HepG2 (cell line): ENCODE measurements around the gene TPBGL. TPM values are rescaled to one million over a fixed set of nuclear protein-coding genes. Genes with fewer than 3 reads are reported as not detected.

Experiments
- AKAP8 ChIP-seq: sonication (generic); formaldehyde crosslinking; IDR thresholded peaks from 2 replicates; pipeline ENCODE4 v1.5.1; 2020; ENCODE audit warnings: mild to moderate bottlenecking, missing genetic modification reagents
- ARHGAP35 ChIP-seq: sonication (generic); formaldehyde crosslinking; IDR thresholded peaks from 2 replicates; pipeline ENCODE4 v1.9.0; 2022; ENCODE audit warnings: mild to moderate bottlenecking, inconsistent platforms, moderate library complexity, missing genetic modification reagents, borderline replicate concordance
- CHD2 ChIP-seq: IDR thresholded peaks from 2 replicates; pipeline ENCODE4 v1.6.1; 2011; ENCODE audit warnings: low read depth, low read length, improper control_type of control experiment
- ETV6 ChIP-seq: sonication (generic); formaldehyde crosslinking; conservative IDR thresholded peaks from 2 replicates; pipeline ENCODE4 v1.4.0; 2020; ENCODE audit warnings: missing genetic modification reagents
- HNRNPLL ChIP-seq: fragments of 200-400 bp; formaldehyde crosslinking; IDR thresholded peaks from 2 replicates; pipeline ENCODE4 v1.6.1; 2017; ENCODE audit warnings: mild to moderate bottlenecking, low read depth, low read length; ENCODE audit not compliant: poor library complexity, severe bottlenecking
- IRX3 ChIP-seq: sonication (generic); formaldehyde crosslinking; IDR thresholded peaks from 2 replicates; pipeline ENCODE4 v1.8.1; 2023; ENCODE audit warnings: mild to moderate bottlenecking, low read depth, missing genetic modification reagents, borderline replicate concordance
- MXI1 ChIP-seq: IDR thresholded peaks from 3 replicates; pipeline ENCODE4 v1.6.1; 2012; ENCODE audit warnings: low read depth, low read length, inconsistent platforms, borderline replicate concordance
- RAD21 ChIP-seq: fragments of 450-650 bp; formaldehyde crosslinking; IDR thresholded peaks from 2 replicates; pipeline ENCODE4 v1.5.0; 2020; ENCODE audit warnings: mild to moderate bottlenecking
- SATB2 ChIP-seq: sonication (generic); formaldehyde crosslinking; IDR thresholded peaks from 2 replicates; pipeline ENCODE4 v1.5.0; 2020; ENCODE audit warnings: missing genetic modification reagents
- TBX2 ChIP-seq: sonication (generic); formaldehyde crosslinking; IDR thresholded peaks from 2 replicates; pipeline ENCODE4 v1.5.0; 2020; ENCODE audit warnings: missing genetic modification reagents, mild to moderate bottlenecking, borderline replicate concordance
- XRCC5 ChIP-seq: fragments of 200-400 bp; formaldehyde crosslinking; optimal IDR thresholded peaks from 2 replicates; pipeline ENCODE3; 2017; ENCODE audit warnings: mild to moderate bottlenecking, low read length
- ZBTB3 ChIP-seq: sonication (generic); formaldehyde crosslinking; IDR thresholded peaks from 2 replicates; pipeline ENCODE4 v1.4.0; 2020; ENCODE audit warnings: low read depth, mild to moderate bottlenecking, moderate library complexity, missing genetic modification reagents, borderline replicate concordance
- ZNF329 ChIP-seq: sonication (generic); formaldehyde crosslinking; IDR thresholded peaks from 2 replicates; pipeline ENCODE4 v1.9.0; 2021; ENCODE audit warnings: low read depth, mild to moderate bottlenecking, missing genetic modification reagents
- ZNF547 ChIP-seq: sonication (generic); formaldehyde crosslinking; IDR thresholded peaks from 2 replicates; pipeline ENCODE4 v1.5.1; 2020; ENCODE audit warnings: mild to moderate bottlenecking, missing genetic modification reagents
- ZNF616 ChIP-seq: sonication (generic); formaldehyde crosslinking; IDR thresholded peaks from 2 replicates; pipeline ENCODE4 v1.5.0; 2020; ENCODE audit warnings: low read depth, mild to moderate bottlenecking, missing genetic modification reagents
- ZNF768 ChIP-seq: sonication (generic); formaldehyde crosslinking; IDR thresholded peaks from 2 replicates; pipeline ENCODE4 v1.4.0; 2020; ENCODE audit warnings: missing genetic modification reagents
- ZNF781 ChIP-seq: sonication (generic); formaldehyde crosslinking; IDR thresholded peaks from 2 replicates; pipeline ENCODE4 v1.5.1; 2020; ENCODE audit warnings: borderline replicate concordance, mild to moderate bottlenecking, missing genetic modification reagents; ENCODE audit errors: not compliant biosample characterization
- ZSCAN20 ChIP-seq: sonication (generic); formaldehyde crosslinking; IDR thresholded peaks from 2 replicates; pipeline ENCODE4 v1.4.0; 2020; ENCODE audit warnings: missing genetic modification reagents, mild to moderate bottlenecking, borderline replicate concordance
- polyA plus RNA-seq, 8 experiments: library from polyadenylated mRNA; depleted of rRNA in 3 of 8; stranded (reverse) in 7 of 8; unstranded in 1 of 8; fragments of >200 nt; fragmentation: Illumina TruSeq in 4 of 8; extraction: Trizol in 4 of 8; gene quantifications; 2 replicates each; pipeline versions ENCODE4 v1.2.1 to v1.2.3, GENCODE V29; 2011 to 2016; ENCODE audit warnings: low read depth in 4 of 8, missing spikeins in 1 of 8, mixed read lengths in 1 of 8; ENCODE audit not compliant: insufficient read depth in 1 of 8
- total RNA-seq, 5 experiments: library from RNA; depleted of rRNA; stranded (reverse); fragments of >200 nt; fragmentation: Illumina TruSeq; extraction: Trizol; gene quantifications; 2 replicates each; pipeline ENCODE4 v1.2.3, GENCODE V29; 2016; ENCODE audit warnings: low read depth in 1 of 5
- TF ChIP-seq, protein P1 (sequence below): IDR thresholded peaks from 2 replicates; pipeline ENCODE4 v1.6.1; 2016; ENCODE audit warnings: missing compliant biosample characterization, missing genetic modification reagents, borderline replicate concordance
- TF ChIP-seq, protein P2 (sequence below): sonication (generic); formaldehyde crosslinking; IDR thresholded peaks from 2 replicates; pipeline ENCODE4 v1.4.0; 2020; ENCODE audit warnings: mild to moderate bottlenecking, missing genetic modification reagents, borderline replicate concordance
- TF ChIP-seq, protein P3 (sequence below): sonication (generic); formaldehyde crosslinking; IDR thresholded peaks from 2 replicates; pipeline ENCODE4 v1.8.1; 2023; ENCODE audit warnings: mild to moderate bottlenecking, moderate library complexity, missing genetic modification reagents
- TF ChIP-seq, protein P4 (sequence below): sonication (generic); formaldehyde crosslinking; IDR thresholded peaks from 2 replicates; pipeline ENCODE4 v1.9.0; 2021; ENCODE audit warnings: missing genetic modification reagents, borderline replicate concordance

TPBGL gene
- total and polyA plus RNA-seq, 2 of the 13 experiments (the other 11 are each of a cell fraction or from before 2014, with no cell fraction given) = not detected

DNA sequence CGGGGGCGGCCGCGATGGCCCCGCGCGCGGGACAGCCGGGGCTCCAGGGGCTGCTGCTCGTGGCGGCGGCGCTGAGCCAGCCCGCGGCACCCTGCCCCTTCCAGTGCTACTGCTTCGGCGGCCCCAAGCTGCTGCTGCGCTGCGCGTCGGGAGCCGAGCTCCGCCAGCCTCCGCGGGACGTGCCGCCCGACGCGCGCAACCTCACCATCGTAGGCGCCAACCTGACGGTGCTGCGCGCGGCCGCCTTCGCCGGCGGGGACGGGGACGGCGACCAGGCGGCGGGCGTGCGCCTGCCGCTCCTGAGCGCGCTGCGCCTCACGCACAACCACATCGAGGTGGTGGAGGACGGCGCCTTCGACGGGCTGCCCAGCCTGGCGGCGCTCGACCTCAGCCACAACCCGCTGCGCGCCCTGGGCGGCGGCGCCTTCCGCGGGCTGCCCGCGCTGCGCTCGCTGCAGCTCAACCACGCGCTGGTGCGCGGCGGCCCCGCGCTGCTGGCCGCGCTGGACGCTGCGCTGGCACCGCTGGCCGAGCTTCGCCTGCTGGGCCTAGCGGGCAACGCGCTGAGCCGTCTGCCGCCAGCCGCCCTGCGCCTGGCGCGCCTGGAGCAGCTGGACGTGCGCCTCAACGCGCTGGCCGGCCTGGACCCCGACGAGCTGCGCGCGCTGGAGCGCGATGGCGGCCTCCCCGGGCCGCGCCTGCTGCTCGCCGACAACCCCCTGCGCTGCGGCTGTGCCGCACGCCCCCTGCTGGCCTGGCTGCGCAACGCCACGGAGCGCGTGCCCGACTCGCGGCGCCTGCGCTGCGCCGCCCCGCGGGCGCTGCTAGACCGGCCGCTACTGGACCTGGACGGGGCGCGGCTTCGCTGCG is 697 bp downstream of the TPBGL start (continued):
- TF ChIP-seq RAD21 (CRISPR knock-in tag) = peak; percentile 97
- TF ChIP-seq ARHGAP35 (CRISPR knock-in tag) = no peak
- TF ChIP-seq, protein P1, sequence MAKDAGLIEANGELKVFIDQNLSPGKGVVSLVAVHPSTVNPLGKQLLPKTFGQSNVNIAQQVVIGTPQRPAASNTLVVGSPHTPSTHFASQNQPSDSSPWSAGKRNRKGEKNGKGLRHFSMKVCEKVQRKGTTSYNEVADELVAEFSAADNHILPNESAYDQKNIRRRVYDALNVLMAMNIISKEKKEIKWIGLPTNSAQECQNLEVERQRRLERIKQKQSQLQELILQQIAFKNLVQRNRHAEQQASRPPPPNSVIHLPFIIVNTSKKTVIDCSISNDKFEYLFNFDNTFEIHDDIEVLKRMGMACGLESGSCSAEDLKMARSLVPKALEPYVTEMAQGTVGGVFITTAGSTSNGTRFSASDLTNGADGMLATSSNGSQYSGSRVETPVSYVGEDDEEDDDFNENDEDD (CRISPR knock-in tag) = peak; percentile 74
- TF ChIP-seq, protein P2, sequence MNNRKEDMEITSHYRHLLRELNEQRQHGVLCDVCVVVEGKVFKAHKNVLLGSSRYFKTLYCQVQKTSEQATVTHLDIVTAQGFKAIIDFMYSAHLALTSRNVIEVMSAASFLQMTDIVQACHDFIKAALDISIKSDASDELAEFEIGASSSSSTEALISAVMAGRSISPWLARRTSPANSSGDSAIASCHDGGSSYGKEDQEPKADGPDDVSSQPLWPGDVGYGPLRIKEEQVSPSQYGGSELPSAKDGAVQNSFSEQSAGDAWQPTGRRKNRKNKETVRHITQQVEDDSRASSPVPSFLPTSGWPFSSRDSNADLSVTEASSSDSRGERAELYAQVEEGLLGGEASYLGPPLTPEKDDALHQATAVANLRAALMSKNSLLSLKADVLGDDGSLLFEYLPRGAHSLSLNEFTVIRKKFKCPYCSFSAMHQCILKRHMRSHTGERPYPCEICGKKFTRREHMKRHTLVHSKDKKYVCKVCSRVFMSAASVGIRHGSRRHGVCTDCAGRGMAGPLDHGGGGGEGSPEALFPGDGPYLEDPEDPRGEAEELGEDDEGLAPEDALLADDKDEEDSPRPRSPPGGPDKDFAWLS (CRISPR knock-in tag) = no peak
- TF ChIP-seq XRCC5 = peak; percentile 81
- TF ChIP-seq, protein P3, sequence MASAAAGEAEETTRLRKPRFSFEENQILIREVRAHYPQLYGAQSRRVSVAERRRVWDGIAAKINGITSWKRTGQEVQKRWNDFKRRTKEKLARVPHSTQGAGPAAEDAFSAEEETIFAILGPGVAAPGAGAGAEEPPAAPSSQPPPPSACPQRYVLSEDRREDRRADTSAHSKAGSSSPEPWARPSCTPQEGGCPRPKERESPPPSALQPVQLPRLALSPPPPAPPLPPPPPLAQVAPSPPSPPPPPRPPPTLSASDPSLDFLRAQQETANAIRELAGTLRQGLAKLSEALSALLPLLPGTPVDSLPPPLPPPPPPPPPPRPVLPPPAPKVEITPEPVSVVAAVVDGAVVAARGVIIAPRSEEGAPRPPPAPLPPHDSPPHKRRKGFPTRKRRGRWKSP (CRISPR knock-in tag) = peak; percentile 94
- TF ChIP-seq AKAP8 = no peak
- TF ChIP-seq ETV6 (CRISPR knock-in tag) = 0 out of 2 replicates have a peak, but pooled peaks have one; percentile 27
- 0 out of 3 replicates have a peak, but pooled peaks have one; percentile 42 for TF ChIP-seq MXI1
- TF ChIP-seq ZBTB3 (CRISPR knock-in tag) = no peak
- no peak for TF ChIP-seq CHD2
- peak; percentile 45; the same call in 1 of the 2 replicates for TF ChIP-seq ZNF547 (CRISPR knock-in tag)
- TF ChIP-seq ZNF616 = peak; percentile 53; the same call in 1 of the 2 replicates
- no peak for TF ChIP-seq SATB2 (CRISPR knock-in tag)
- TF ChIP-seq HNRNPLL = no peak
- TF ChIP-seq, protein P4, sequence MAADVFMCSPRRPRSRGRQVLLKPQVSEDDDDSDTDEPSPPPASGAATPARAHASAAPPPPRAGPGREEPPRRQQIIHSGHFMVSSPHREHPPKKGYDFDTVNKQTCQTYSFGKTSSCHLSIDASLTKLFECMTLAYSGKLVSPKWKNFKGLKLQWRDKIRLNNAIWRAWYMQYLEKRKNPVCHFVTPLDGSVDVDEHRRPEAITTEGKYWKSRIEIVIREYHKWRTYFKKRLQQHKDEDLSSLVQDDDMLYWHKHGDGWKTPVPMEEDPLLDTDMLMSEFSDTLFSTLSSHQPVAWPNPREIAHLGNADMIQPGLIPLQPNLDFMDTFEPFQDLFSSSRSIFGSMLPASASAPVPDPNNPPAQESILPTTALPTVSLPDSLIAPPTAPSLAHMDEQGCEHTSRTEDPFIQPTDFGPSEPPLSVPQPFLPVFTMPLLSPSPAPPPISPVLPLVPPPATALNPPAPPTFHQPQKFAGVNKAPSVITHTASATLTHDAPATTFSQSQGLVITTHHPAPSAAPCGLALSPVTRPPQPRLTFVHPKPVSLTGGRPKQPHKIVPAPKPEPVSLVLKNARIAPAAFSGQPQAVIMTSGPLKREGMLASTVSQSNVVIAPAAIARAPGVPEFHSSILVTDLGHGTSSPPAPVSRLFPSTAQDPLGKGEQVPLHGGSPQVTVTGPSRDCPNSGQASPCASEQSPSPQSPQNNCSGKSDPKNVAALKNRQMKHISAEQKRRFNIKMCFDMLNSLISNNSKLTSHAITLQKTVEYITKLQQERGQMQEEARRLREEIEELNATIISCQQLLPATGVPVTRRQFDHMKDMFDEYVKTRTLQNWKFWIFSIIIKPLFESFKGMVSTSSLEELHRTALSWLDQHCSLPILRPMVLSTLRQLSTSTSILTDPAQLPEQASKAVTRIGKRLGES (CRISPR knock-in tag) = no peak
- TF ChIP-seq ZNF329 (CRISPR knock-in tag) = peak; percentile 83
- TF ChIP-seq ZSCAN20 (CRISPR knock-in tag) = peak; percentile 46; the same call in 1 of the 2 replicates
- no peak for TF ChIP-seq ZNF768 (CRISPR knock-in tag)
- no peak for TF ChIP-seq TBX2 (CRISPR knock-in tag)
- TF ChIP-seq IRX3 (CRISPR knock-in tag) = peak; percentile 76; the same call in 1 of the 2 replicates
- no peak for TF ChIP-seq ZNF781 (CRISPR knock-in tag)
